Loucy (cell line): ENCODE measurements around the gene MAGEA9.
"Not testable (repeated sequence)": the region's sequence is repeated elsewhere in the genome, so short reads cannot be mapped to it uniquely, and the experiment has no call there.

Experiments
- H2AFZ ChIP-seq: fragments of 200-600 bp; sonication (generic); 2 replicates; pipeline ENCODE4 v1.6.0; 2016; ENCODE audit warnings: antibody characterized with exemption, mild to moderate bottlenecking, low read length, moderate library complexity
- H3F3A ChIP-seq: fragments of 200-600 bp; 2 replicates; pipeline ENCODE4 v1.6.0; 2016; ENCODE audit warnings: antibody characterized with exemption, low read depth, mild to moderate bottlenecking
- H3K27me3 ChIP-seq: fragments of 200-600 bp; sonication (generic); 2 replicates; pipeline ENCODE4 v1.6.1; 2014; ENCODE audit warnings: low read length, mild to moderate bottlenecking; ENCODE audit not compliant: insufficient read depth, poor library complexity, severe bottlenecking
- H3K36me3 ChIP-seq: fragments of 200-600 bp; sonication (generic); 2 replicates; pipeline ENCODE4 v1.6.1; 2016; ENCODE audit warnings: low read length; ENCODE audit not compliant: insufficient read depth
- H3K4me1 ChIP-seq: fragments of 200-600 bp; sonication (generic); 2 replicates; pipeline ENCODE4 v1.5.1; 2014; ENCODE audit warnings: low read length, mild to moderate bottlenecking; ENCODE audit not compliant: insufficient read depth, poor library complexity, severe bottlenecking
- H3K4me2 ChIP-seq: fragments of 200-600 bp; sonication (generic); 2 replicates; pipeline ENCODE4 v1.6.0; 2014; ENCODE audit warnings: antibody characterized with exemption, low read length, low read depth, mild to moderate bottlenecking; ENCODE audit not compliant: poor library complexity, severe bottlenecking
- H3K4me3 ChIP-seq: fragments of 200-600 bp; sonication (generic); 2 replicates; pipeline ENCODE4 v1.5.1; 2014; ENCODE audit warnings: low read length, mild to moderate bottlenecking, mixed read lengths; ENCODE audit not compliant: poor library complexity, severe bottlenecking
- H3K79me2 ChIP-seq: fragments of 200-600 bp; sonication (generic); 2 replicates; pipeline ENCODE4 v1.6.1; 2014; ENCODE audit warnings: low read length; ENCODE audit not compliant: insufficient read depth
- H3K9ac ChIP-seq: fragments of 200-600 bp; sonication (generic); 2 replicates; pipeline ENCODE4 v1.6.0; 2014; ENCODE audit warnings: mild to moderate bottlenecking, low read depth, low read length, moderate library complexity; ENCODE audit not compliant: poor library complexity, severe bottlenecking
- H3K9me2 ChIP-seq: fragments of 200-600 bp; sonication (generic); replicated peaks from 2 replicates; pipeline ENCODE4 v1.6.1; 2016; ENCODE audit warnings: low read depth, low read length, mixed read lengths
- H3K9me3 ChIP-seq: fragments of 200-600 bp; sonication (generic); 2 replicates; pipeline ENCODE4 v1.6.1; 2014; ENCODE audit warnings: mild to moderate bottlenecking, antibody characterized with exemption, low read length, low read depth; ENCODE audit not compliant: insufficient read depth
- H4K20me1 ChIP-seq: fragments of 200-600 bp; sonication (generic); 2 replicates; pipeline ENCODE4 v1.6.0; 2014; ENCODE audit warnings: antibody characterized with exemption, low read length, mild to moderate bottlenecking; ENCODE audit not compliant: insufficient read depth, poor library complexity, severe bottlenecking
- CTCF ChIP-seq: fragments of 200-600 bp; sonication (generic); conservative IDR thresholded peaks from 2 replicates; pipeline ENCODE4 v1.5.1; 2014; ENCODE audit warnings: mild to moderate bottlenecking, antibody characterized with exemption, low read length
- EZH2phosphoT487 ChIP-seq: fragments of 200-600 bp; IDR thresholded peaks from 2 replicates; pipeline ENCODE4 v1.6.1; 2018; ENCODE audit warnings: antibody characterized with exemption, mild to moderate bottlenecking, moderate library complexity, borderline replicate concordance

The MAGEA9 gene

DNA sequence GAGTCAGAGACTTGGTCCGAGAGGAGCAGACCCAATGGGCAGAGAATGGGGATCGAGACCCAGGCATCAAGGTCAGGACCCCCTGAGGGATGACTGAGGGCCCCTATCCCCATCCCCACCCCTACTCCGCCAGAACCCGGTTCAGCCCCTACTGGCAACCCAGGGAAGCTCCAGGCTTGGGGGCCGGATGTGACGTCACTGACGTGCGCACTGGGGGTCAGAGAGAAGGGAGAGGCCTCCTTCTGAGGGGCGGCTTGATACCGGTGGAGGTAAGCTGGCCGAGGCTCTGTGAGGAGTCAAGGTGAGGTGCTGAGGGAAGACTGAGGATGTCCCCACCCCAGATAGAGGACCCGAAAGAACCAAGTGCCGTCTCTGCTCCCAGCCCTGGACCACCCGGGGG, at the start of gene MAGEA9:
TSS of gene MAGEA9 (plus strand) at position 204 of the 400 bp plus-strand sequence. CDS start 4,281 bp downstream, outside the sequence.
- H3K79me2 ChIP-seq, H3K4me3 ChIP-seq, H3K9me2 ChIP-seq, H3F3A ChIP-seq, H4K20me1 ChIP-seq, H3K27me3 ChIP-seq, H3K4me2 ChIP-seq, H3K4me1 ChIP-seq, H3K9ac ChIP-seq, H3K9me3 ChIP-seq, H3K36me3 ChIP-seq, H2AFZ ChIP-seq: not testable (repeated sequence)

DNA sequence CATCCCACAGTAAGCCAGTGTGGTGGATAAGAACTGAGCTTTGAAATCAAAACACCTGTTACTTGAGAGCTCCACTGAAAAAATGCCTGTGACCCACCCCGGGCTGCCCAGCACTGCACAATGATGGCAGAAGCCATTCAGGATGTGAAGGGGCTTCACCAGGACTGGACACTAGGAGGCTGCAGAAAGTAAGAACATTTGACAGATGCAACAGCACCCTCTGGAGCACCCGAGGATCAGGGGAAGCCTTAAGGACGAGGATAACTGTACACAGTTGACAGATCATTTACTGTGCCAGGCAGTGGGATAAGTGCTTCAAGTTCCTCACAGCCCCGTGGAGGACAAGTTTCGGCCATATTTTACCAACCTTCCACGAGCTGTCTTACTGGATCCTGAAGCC, 39.5 kb upstream of the MAGEA9 start:
- not testable (repeated sequence) for H4K20me1 ChIP-seq, H3K4me2 ChIP-seq, H3K36me3 ChIP-seq, H3K79me2 ChIP-seq, H3K9ac ChIP-seq, H3K4me3 ChIP-seq, H3K4me1 ChIP-seq, H3F3A ChIP-seq, H3K9me2 ChIP-seq, H3K9me3 ChIP-seq, H2AFZ ChIP-seq, H3K27me3 ChIP-seq

DNA sequence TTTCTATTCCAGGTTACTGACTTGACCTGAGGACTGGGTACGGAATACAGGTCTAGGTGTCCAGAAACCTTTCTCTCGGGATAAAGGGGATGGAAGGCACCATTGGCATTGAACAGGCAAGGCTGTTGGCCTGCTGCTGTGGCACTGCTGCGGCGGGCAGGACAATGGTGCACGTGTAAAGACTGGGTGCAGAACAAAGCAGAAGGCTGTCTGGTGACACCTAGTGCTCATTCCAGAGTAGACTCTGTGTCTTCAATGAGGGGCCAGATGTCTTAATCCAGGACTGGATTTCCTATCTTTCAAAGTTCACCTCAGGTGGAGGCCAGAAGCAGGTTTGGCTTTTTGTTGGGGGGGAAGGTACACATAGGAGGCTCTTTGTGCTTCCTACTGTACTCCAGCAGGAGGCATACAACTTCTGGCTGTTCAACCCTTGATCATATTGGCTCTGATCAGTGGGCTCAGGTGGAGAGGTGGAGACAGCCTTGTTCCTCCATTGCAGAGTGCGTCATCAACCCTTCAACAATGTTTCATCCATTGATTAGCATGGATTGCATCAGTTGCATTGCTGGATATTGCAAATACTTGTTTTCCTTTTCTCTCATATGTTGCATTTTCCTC, 35.2 kb upstream of the MAGEA9 start:
- not testable (repeated sequence) for H3K79me2 ChIP-seq, H3K9me3 ChIP-seq, H3K27me3 ChIP-seq, H3K36me3 ChIP-seq, H3K9ac ChIP-seq, H3K4me3 ChIP-seq, H3K9me2 ChIP-seq, H2AFZ ChIP-seq, H3F3A ChIP-seq, H4K20me1 ChIP-seq, H3K4me2 ChIP-seq, H3K4me1 ChIP-seq

DNA sequence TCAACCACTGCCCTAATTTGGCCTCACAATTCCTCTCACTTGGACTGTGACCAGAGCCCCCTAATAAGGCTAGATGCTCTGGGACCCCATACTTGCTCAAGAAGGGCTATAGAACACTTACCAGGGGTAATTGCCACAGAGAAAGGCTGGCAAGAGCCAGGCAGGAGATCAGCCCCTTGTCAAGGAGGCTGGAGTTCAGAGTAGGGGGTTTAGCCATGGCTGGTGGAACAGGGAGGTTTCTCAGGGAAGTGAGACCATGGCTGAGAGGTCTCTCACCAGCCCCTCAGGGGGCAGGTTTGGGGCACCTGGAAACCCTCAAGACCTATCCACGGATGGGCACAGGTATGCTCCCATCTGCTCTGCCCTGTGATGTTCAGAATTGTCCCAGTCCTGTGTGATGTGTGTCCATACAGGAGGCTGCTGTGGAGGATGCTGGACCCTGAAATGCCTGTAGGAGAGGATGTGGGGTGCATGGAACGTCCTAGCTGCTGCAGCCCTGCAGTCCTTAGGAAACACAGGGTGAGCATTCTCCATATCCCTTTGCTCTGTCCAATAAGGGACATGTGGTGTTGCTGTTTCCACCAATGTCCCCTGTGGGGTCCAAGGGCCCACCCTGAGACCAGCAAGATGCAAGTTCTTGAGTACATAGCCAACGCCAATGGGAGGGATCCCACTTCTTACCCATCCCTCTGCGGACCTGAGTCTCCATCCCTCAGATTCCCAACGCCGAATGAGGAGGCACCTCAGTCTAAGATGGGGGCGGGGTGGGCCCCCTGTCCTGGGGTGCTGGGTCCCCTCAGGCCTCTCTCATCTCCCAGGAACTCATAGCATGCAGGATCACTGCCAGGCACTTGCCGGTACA, 24.3 kb upstream of the MAGEA9 start:
- Histone ChIP-seq H3K79me2 (no peaks in the 10 kb centered on the region), H3K9ac (no peak overlapping the region), H2AFZ (no peak overlapping the region), H4K20me1 (no peaks in the 10 kb centered on the region), H3K9me3 (no peaks in the 10 kb centered on the region), H3K9me2 (no peaks in the 10 kb centered on the region), H3K36me3 (no peaks in the 10 kb centered on the region), H3K27me3 (no peaks in the 10 kb centered on the region), H3K4me1 (no peaks in the 10 kb centered on the region), H3K4me3 (no peak overlapping the region), H3K4me2 (no peak overlapping the region), H3F3A (no peaks in the 10 kb centered on the region)
- TF ChIP-seq EZH2phosphoT487: no peak
- TF ChIP-seq CTCF: no peak
